GM19023 (cell line): Measurements from ENCODE around the gene GCSAM.

Experiments used
- ATAC-seq: cut with Tn5 transposase; IDR thresholded peaks from one replicate; pipeline ENCODE4 v1.9.1; 2021; ENCODE audit warnings: mild to moderate bottlenecking, moderate library complexity; ENCODE audit not compliant: unreplicated experiment

Gene GCSAM

DNA sequence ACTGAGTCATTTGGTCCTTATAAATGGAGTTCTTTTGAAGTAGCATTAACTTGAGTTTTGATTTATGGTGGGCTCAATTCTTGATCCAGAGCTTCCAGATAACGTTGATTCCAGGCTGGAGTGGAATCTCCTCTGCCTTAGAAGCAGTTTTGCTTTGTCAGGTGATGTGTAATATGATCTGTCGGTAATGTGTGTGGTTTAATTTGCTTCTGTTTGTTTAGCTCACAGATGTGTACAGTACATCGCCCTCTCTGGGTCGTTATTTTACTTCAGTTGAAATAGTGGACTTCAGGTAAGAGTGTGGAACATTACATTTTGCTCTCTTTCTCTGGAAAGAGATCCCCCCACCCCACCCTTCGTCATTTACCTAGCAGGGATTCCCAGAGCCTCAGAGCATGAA is 23.7 kb downstream of the GCSAM start:
- no peak for ATAC-seq

DNA sequence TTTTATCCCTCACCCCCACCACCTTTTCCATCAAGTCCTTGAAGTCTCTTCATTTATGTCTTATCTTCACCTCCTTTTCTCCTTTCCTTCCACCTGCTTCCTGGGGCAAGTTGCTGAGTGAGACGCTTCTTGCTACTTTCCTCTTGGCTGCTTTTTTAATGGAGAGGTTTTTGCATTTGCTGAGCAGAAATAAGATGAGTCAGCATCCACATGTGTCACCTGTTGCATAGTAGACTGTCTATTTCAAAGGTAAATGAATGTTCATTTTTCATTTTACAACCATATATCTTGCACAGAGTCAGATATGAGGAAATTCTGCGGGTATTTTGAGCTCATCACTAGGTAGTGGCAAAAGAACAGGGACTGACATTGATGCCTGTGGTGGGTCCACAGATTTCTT is 28.3 kb downstream of the GCSAM start:
- ATAC-seq, result no peak

DNA sequence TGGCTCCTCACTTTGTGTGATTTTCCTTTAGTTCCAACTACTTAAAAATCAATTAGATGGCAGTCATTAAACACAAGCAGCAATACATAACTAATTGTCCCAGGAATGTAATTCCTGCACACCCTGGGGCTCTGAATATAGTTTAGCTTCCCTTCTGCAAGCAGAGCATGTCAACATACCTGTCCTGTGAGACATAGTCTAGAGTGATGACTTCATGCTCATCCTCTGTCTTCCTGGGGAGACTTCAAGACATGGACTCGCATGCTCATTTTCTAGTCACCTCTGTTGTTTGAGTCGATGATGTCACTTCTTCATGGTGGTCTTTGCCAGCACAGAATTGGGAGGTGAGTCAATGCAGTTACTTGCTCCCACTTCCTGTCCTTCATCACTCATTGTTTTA is 31.1 kb downstream of the GCSAM start:
- no peak for ATAC-seq

DNA sequence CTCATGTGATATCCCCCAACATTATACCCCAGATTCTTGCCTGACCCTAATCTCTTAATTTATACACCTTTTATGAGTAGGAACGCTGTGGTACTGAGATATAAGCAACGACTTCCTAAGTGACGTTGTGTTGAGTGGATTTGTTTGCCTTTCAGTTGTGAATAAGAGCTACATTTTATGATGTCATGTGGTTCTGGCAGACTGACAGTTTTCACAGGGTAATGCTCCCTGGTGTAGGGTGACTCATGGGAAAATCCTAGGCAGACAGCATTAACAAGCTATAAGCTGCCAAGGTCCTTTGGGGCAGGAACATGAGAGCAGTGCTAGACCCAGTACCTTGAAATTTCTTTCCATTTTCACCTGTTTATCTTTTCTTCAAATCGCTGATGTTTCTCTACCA is 35.7 kb downstream of the GCSAM start:
- ATAC-seq, result peak; percentile 41

DNA sequence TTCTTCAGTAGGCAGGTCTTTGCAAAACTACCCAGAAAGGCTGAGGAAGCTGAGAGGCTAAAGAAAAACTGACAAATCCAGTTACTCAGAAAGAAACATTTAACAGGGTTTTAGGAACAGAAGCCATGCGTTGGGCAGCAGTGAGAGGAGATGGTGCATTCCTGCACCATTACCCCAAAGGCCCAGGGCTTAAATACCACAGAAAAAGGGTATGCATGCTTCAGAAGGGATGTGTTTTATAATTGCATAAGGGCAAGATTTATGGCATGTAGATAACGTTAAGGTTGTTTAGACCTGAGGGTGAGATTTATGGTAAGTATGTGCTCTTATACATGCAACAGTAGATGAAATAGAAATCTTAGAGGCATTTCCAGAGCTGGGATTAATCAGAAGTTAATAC is 36.9 kb downstream of the GCSAM start:
- ATAC-seq, result no peak

DNA sequence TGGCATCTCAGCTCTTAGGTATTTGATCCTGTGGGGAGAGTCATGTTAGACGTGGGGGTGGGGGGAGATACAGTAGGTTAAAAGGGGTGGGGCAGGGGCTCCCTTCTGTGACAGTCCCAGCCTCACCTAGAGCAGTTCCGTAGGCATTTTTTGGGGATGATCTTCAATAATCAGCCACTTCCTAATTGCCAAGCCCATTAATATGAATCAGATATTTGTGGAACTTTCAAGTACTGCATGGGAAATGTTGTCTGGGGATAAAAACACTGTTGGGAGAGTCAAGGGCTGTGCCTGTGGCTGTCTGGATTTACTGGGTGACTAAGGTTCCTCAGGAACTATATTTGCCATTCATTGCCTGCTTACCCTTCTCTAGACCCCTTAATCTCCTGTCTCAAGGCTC is 37.3 kb downstream of the GCSAM start:
- ATAC-seq, result no peak

DNA sequence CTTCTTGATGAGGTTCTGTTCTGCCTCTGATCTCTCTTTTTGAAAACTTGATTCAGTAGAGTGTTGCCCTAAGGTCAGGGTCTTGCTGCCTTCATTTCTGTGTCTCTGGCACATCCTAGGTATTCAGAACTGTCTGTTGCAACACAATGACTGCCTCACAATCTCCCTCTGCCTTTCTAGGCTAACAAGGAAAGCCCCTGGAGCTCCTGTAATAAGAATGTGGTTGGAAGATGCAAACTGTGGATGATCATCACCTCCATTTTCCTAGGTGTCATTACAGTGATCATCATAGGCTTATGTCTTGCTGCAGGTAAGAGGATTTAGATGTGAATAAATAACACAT is 39.9 kb downstream of the GCSAM start:
- no peak for ATAC-seq

DNA sequence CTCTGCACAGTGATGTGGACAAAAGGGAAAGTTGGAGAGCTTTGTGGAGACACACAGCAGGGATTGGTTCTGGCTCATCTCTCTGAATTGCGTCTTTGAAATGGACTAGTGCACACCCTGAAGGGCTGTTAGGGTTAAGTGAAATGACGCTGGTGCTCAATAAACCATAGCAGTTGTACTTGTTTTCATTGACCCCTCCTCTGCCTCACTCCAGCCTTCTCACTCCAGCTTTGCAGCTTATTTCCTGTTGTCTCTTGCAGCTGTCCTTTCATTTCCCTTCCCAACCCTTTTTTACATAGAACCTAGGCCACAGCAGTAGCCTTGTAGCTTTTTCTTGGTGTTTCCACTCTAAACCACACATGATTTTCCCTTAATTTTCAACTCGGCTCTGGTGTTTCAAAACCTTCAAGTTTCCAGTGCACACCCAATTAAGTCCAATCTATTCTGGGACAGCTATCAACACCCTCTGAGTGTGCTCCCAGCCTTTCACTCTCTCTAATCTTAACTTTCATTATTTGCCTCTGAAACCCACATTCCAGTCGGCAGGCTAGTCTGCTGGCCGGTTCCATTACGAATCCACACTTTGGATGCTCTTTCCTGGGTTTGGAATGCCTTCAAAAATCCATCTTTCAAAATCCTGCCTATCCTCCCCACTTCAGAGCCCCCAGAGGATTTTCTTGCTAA is 40.4 kb downstream of the GCSAM start:
- no peak for ATAC-seq

DNA sequence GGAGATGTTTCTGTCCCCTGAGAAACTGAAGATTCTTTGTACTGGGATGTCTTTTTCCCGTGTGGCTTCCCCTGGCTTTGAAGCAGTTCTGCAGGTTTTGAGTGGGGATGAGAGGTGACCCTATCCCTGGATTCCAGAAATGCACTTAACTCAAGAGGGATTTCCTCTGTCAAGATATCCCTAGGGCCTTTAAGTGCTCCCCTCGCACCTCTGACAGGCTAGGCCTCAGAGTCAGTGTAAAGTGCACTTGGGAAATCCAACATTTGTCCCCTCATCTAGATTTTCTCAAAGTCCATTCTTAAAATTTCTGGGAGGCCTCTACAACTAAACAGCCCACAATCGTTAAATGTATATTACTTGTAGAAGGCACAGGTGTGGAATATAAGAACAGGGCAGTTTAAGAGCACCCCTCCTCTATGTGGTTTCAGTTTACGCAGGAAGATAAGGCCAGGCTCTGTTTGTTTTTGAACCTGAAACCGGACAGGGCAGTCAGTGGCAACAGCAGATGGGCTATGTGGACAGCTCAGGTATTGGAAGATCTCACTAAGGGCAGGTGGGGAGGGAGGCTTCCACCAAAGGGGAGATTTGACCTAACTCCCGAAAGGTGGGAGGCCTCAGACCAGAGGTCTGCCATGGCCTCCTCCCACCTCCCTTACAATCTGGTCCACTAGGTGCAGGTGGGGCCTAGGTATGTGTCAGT is 42.0 kb downstream of the GCSAM start:
- ATAC-seq, result no peak

DNA sequence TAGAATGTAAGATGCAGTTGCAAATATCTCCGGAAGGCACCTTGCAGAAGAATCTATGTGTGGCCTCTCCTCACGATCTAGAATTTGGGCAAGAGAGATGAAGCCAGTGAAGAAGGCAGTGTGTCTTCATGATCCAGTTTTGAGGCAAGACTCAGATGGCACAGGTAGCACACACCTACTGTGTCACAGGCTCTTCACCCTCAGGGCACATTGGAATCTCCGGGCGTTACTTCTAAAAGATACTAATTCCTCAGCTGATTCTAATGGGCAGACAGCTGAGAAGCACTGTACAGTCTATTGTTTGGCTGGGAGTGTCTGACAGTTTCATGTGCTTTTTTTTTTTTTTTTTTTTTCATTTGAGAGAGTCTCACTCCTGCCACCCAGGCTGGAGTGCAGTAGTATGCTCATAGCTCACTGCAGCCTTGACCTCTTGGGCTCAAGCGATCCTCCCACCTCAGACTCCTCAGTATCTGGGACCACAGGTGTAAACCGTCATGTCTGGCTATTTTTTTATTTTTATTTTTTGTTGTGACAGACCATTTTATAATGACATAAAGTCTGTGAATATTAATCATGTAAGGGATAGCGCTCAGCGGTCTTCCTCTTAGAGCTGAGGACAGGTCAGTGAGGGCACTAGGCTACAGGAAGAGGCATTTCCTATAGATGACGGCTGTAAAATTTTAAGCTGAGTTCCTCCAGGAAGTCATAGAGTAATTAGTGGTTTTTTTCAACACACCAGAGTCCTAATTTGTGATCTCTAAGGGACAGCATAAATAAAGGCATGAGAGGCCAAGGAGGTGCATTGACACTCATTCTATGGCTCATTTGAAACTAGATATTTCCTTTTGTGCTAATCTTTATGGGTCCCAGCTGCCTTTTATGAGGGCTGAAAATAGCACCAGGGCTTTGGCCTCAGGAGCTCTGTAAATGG is 42.8 kb downstream of the GCSAM start:
- ATAC-seq, result no peak

DNA sequence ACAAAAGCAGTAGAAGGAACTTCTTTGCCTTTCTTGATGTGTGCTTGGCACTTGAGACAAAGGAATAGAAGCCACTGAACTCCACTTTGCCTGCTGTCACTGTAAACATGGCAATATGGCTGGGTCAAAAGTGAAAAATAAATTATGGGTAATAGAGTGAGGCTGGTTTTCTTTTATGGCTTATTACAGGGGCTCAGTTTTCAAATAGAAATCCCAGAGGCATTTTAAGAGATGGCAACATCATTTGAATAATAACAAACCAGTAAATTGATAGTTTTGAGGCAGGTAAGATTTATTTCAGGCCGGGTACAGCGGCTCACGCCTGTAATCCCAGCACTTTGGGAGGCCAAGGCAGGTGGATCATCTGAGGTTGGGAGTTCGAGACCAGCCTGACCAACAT is 44.1 kb downstream of the GCSAM start:
- no peak for ATAC-seq

DNA sequence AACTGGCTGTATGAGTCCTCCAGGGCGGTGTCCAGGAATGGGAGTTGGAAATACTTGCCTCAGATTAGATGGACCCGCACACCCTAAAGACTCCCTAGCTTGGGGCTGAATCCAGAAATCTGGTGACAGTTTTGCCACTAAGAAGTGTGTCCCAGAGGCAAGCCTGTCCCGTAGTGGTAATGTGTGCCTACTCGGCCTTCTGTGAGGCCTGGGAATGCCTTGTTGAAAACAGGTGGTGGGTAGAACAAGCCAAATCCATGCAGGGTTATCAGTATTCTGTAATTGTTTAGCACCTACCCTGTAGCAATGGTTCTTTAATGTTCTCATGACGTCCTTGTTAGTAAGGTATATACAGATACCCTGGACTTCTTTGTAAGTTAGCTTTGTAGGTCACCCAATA is 45.3 kb downstream of the GCSAM start:
- ATAC-seq, result no peak

DNA sequence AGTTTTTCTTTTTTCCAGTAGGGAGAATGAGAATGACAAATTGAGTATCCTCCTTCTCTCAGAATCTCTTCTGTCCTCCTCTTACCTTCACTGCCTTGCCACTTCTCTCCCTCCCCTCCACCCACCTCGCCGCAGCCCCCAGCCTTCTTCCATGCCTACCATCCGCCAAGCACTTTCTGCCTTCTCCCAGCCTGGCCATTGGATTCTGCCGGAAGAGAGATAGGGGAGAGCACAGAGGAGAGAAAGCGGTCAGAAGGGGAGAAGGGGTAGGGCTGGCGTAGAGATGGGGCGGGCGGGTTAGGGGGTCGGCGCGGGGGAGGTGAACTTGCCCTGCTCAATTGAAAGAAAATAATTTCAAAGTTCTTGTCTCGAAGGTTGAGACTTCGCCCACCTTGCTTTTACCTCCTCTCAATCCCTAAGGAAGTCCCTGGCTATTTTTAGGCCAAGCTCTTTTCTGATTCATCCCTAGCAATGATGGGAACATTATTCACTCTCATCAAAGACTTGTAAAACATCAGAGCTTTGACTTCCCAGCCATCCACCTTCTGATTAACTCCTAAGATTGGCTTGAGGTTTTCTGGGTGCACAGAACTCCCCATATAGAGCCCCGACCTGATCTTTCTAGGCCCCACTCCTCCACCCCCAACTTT is 46.0 kb downstream of the GCSAM start:
- ATAC-seq, result no peak

DNA sequence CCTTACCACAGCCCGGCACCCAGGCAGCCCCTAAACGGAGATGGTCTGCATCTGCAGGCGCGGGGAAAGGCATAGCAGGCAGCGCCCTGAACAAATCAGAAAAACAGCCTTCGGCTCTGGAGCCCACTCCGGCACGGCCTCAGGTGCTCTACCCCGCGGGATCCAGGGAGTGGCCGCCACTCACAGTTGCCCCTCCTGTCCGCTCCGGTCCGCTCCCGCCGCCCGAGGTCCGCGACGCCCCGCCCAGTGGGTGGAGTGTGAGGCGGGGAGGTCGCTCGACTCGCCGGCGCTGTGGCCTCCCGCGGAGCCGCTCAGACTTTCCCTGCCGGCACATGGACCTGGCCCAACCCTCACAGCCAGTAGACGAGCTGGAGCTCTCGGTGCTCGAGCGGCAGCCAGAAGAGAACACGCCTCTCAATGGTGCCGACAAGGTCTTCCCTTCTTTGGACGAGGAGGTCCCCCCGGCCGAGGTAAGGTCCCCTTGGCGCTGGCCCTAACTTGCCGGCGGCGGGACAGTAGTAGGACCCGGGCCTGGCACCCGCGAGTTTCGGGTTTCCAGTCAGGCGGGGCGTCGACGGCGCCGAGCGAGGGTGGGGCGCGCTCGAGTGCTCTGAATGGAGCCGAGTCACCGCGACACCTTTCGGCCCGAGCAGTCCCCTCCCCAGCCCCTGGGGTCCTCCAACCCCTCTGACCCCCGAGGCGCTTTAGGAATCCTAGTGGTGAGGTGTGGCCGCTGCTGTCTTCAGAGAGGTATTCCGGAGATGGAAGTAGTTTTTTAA is 46.8 kb downstream of the GCSAM start, which contains the start of gene C3orf52:
C3orf52 (plus strand) TSS at position 314 of the 779 bp plus-strand sequence; CDS start at position 333, 19 bp downstream.
- ATAC-seq, result peak; percentile 95

DNA sequence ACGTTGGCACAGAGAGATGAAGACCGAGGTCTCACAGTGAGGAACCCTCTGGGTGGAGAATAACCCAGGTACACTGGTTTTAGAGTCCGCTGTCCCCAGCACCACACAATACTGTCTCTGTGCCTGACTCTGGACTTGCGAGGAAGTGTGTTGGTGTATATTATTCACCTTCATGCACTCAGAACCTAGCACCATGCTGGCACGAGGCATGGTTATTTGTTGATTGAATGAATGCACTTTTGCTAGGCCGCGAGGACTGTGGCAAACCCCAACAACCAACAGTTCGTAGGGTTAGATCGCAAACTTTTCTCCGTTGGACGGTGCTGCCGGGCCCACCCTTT is 47.3 kb downstream of the GCSAM start:
- peak; percentile 8 for ATAC-seq

DNA sequence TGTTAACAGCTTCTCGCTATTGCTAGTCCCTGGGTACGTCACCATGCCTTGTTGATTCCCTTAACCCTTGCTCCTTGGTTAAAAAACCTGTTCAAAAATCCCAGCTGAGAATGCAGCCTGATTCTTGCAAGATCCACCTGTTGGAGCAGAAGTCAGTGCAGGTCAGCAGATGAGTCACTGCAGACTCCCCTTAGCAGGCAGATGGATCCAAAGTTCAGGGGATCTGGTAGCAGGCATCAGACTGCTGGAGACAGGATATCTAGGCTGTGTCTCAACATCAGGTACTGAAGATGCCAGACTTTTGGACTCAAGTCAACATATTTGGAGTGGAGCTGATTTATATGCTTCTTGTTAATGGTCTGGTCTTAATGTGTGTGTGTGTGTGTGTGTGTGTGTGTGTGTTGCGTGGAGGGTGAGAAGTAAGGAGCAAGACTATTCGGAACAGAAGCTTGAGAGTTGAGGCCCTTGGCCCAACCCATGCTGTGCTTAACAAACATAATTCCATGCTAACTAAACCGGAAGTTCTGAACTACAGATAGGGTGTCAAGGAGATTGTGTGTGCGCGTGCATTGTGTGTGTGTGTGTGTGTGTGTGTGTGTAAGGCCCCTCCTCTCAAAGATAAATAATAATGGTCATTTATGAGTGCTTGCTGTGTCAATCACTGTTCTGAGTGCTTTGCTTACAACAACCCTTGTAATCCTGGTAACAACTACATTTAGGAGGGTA is 47.9 kb downstream of the GCSAM start:
- ATAC-seq, result no peak

DNA sequence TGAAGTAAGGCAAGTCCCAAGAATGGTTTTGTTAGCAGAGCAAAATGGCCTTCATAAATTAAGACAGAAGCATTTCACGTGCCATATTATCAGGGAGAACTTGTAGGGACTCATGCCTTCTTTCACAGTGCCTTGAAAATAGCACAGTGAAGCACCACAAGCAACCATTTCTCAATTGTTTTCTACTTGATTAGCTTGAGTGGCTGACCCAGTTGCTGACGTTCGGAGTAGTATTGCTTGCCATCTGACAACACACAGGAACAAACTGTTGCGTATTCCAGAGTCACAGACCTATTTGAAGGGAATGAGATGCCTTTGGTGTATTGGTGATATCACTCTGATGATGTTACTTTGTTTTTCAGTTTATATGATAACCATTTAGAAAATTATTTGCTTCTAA is 49.8 kb downstream of the GCSAM start:
- no peak for ATAC-seq

DNA sequence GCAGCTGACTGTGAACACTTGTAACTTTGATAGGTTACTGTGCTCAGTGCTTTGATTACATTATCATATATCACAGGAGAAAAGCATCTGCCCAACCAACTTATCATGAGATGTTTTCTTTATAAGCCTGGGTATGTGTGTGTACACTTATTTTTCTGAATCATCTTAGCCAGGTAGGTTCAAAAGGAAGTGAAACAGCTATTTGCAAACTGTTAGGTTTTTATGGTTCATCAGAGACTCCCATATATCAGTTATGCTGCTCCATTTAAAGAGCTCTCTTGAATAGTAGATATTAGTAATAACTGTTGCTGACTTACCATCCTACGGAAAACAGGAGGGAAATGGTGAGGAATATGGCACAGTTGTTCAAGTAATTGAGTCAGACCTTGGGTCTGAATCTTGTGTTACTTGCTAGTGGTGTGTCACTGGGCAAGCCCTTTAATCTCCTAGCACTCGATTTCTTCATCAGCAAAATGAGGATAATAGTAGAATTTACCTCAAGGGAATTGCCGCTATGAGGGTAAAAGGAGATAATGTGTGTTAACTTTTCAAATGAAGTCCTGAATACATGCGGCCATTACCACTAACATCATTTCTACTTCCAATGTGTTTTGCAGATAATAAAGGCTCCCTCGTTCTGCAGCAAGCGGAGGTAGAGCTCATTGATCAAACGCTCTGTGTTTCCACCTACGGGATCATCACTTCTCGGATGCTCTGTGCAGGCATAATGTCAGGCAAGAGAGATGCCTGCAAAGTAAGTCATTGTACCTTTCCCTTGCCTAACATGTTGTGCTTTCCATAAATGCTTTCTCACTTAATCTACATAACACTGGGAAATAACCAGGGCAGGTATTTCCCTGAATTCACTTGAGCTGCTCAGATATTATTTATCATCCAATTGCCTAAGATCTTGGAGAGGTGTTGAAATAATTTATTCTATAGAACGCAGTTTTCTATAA is 54.6 kb downstream of the GCSAM start:
- no peak for ATAC-seq
